KOPT-K1 (cell line): ENCODE results near the gene THSD7B.

ENCODE experiments used
- H3K27ac ChIP-seq: fragments of 200-600 bp; sonication (generic); 2 replicates; pipeline ENCODE4 v1.5.1; 2016; ENCODE audit warnings: antibody characterized with exemption, mild to moderate bottlenecking, low read depth, low read length; ENCODE audit not compliant: poor library complexity, severe bottlenecking
- H3K36me3 ChIP-seq: fragments of 200-600 bp; sonication (generic); 2 replicates; pipeline ENCODE4 v1.5.1; 2017; ENCODE audit warnings: antibody characterized with exemption, mild to moderate bottlenecking, low read length, moderate library complexity; ENCODE audit not compliant: insufficient read depth
- H3K9me3 ChIP-seq: fragments of 200-600 bp; sonication (generic); 2 replicates; pipeline ENCODE4 v1.5.1; 2017; ENCODE audit warnings: antibody characterized with exemption, low read length, mild to moderate bottlenecking; ENCODE audit not compliant: insufficient read depth, poor library complexity, severe bottlenecking

THSD7B gene

DNA sequence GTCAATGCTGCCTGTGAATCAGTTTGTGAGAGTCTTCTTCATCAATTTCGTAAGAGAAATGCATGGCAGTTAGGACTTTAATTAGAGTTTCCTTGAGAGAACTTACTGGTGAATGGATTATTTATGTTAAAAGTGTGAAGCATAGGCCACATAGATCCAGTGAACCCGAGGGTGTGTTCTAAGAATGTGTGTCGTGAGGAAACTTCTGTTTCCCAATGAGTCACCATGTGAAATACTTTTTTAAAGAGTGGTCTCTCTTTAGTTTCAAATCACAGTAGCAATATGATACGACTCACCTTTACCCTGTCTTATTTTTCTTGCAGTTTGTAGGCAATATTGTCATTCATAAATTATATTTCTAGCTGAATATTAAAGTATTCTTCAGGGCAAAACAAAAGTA lies 18.5 kb downstream of the THSD7B start:
- Histone ChIP-seq H3K27ac (no peak overlapping the region), H3K9me3 (no peaks in the 10 kb centered on the region), H3K36me3 (no peaks in the 10 kb centered on the region)

GRCh38 chr2:136785215-136785614 lies 19.9 kb downstream of the THSD7B start:
- Histone ChIP-seq H3K36me3 (no peaks in the 10 kb centered on the region), H3K9me3 (no peaks in the 10 kb centered on the region), H3K27ac (no peak overlapping the region)

DNA sequence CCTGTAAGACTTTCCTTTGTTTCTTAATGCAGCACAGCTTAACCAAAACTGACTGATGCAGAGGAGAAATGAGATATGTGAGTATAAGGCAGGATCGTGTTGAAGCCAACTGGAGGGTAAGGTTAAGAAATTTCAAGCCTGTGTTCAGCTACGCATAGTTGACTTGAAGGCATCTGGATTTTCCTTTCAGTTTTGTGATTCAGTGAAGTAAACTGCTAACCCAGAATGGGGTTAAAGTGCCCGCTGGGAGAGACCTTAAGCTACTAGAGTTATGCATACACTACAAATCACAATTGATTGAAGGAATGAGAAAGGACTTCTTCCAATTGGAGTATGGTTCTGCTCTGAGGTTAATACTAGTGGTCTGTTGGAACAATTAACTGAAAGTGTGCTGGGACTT lies 22.6 kb downstream of the THSD7B start:
- Histone ChIP-seq H3K36me3 (no peaks in the 10 kb centered on the region), H3K9me3 (no peaks in the 10 kb centered on the region), H3K27ac (no peak overlapping the region)

GRCh38 chr2:136796339-136796738 lies 31.0 kb downstream of the THSD7B start:
- Histone ChIP-seq H3K9me3 (no peaks in the 10 kb centered on the region), H3K27ac (no peak overlapping the region), H3K36me3 (no peaks in the 10 kb centered on the region)

GRCh38 chr2:136798766-136799165 lies 33.4 kb downstream of the THSD7B start:
- Histone ChIP-seq H3K9me3 (no peaks in the 10 kb centered on the region), H3K36me3 (no peaks in the 10 kb centered on the region), H3K27ac (no peak overlapping the region)

- Histone ChIP-seq H3K9me3 (no peaks in the 10 kb centered on the region), H3K36me3 (no peaks in the 10 kb centered on the region), H3K27ac (no peak overlapping the region)
Observed at GRCh38 chr2:136801661-136802060, 36.3 kb downstream of the THSD7B start.

DNA sequence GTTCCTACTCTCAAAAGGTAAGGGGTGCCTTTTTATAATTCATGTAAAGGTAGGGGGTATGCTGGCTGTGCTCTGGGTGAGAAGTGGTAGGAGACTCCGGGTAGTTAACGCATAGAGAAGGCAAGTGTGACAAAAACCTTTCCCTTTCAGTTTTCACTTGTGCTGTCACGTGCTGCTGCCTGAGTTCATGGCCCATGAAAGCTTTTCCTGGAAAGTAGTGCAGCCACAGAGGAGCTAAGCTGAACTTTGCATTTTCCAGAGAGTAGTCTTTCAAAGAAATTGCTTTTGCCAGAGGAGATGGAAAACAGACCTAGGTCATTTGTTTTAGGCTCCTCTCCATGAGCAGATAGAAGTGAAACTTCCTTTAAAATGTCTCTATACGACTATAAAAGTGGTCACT lies 44.7 kb downstream of the THSD7B start:
- Histone ChIP-seq H3K27ac (no peak overlapping the region), H3K36me3 (no peaks in the 10 kb centered on the region), H3K9me3 (no peaks in the 10 kb centered on the region)

DNA sequence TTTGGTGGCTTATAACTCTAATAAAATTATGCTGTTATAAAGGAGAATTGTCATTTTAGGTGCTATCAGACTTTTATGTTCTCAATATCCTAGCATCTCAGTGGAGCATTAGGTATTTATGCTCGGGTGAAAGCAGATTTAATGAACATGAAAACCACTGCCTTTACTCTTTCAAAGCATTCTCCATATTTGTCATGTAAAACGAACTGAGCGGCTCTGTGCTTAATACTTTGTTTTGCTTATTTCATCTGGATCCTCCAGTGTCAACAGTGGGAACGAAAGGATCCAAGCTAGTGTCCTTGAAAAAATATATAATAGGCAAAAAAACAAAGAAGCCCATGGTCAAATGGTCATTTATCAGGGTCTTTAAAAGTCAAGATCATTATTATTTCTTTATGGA lies 53.5 kb downstream of the THSD7B start:
- H3K36me3 ChIP-seq, result no peaks in the 10 kb centered on the region
- no peaks in the 10 kb centered on the region for H3K9me3 ChIP-seq

GRCh38 chr2:136823291-136823690 lies 57.9 kb downstream of the THSD7B start:
- H3K9me3 ChIP-seq, result no peaks in the 10 kb centered on the region
- no peaks in the 10 kb centered on the region for H3K36me3 ChIP-seq

More for the DNA sequence above, 53.5 kb downstream of the THSD7B start:
- H3K27ac ChIP-seq, result no peak overlapping the region

GRCh38 chr2:136828162-136828561 lies 62.8 kb downstream of the THSD7B start:
- Histone ChIP-seq H3K27ac (no peak overlapping the region), H3K9me3 (no peaks in the 10 kb centered on the region), H3K36me3 (no peaks in the 10 kb centered on the region)

More at GRCh38 chr2:136823291-136823690, 57.9 kb downstream of the THSD7B start:
- no peak overlapping the region for H3K27ac ChIP-seq

DNA sequence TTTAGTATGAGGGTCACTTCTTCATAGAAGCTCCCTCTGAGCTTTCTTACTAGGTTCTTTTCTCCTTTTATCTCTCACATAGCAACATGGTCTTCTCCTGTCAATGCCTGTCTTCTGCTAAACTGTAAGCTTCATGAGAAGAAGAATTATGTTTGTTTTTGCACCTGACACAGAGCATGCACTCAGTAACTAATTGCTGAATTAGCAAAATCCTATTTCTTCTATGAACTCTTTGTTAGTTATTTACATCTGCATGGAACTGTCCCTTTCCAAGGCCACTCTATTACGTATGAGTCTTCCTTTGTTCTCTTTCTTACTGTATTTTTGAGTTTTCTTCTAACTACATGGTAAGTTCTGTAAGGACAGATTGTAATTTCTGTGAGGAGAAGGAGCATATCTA lies 63.4 kb downstream of the THSD7B start:
- Histone ChIP-seq H3K36me3 (no peaks in the 10 kb centered on the region), H3K9me3 (no peaks in the 10 kb centered on the region), H3K27ac (no peak overlapping the region)

DNA sequence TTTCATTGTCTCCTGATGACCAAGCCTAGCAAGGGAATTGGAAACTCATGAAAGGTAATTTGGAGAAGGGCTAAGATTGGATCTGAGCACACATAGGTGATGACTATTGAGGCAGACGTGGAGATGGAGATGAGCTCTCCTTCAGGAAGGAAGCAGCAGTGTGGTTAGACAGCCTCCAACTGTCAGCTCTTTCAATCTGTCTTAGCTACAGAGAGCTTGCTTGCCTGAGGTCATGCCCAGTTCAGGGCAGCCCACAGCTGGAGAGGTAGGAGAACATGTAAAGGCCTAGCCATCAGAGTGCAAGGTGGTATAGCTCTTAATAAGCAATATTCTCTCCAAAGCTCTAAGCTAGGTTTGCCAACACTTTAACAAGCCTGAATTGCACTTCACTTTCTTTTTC lies 79.2 kb downstream of the THSD7B start:
- Histone ChIP-seq H3K27ac (peak overlapping the region; percentile 82), H3K36me3 (no peaks in the 10 kb centered on the region), H3K9me3 (peaks cover 5% of the 10 kb centered on the region)

DNA sequence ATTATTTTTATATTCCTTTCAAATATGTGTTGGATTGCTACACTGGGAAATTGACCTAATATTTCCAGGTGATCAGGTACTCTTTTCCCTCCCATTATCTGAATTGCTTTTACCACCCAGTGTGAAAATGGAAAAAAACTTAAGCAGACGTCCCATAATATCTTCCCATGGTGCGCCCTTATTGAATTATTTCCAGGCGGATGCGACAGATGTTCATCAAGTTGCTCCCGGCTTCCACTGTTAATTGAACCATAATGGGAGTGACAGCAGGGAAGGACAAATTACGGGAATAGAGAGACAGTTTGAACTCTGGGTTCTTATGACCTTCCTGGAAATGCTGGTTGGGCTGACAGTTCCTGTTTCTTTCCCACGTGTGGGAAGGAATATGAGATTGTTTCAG lies 93.3 kb downstream of the THSD7B start:
- Histone ChIP-seq H3K27ac (no peak overlapping the region), H3K9me3 (no peaks in the 10 kb centered on the region), H3K36me3 (no peaks in the 10 kb centered on the region)

GRCh38 chr2:136860443-136860958 lies 95.2 kb downstream of the THSD7B start:
- H3K27ac ChIP-seq, result no peak overlapping the region
- H3K36me3 ChIP-seq, result no peaks in the 10 kb centered on the region
- H3K9me3 ChIP-seq, result no peaks in the 10 kb centered on the region

DNA sequence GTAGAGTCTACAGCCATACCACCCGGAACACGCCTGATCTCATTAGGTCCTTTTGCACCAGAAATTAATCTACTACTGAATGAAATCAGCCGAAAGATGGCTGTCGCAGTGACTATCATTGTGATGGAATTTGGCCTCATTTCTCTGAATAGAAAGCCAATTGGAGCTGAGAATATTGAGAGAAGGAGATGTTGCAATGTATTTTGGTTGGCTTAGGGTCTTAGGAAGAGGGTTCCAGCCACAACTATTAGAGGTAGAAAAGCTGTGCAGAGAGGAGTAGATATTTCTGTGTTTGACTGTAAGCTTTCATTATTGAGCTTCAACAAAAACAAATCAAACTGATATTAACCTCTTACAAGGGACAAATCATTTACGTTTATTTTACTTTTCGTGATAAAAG lies 98.1 kb downstream of the THSD7B start:
- no peaks in the 10 kb centered on the region for H3K36me3 ChIP-seq

GRCh38 chr2:136863874-136864273 lies 98.5 kb downstream of the THSD7B start:
- no peaks in the 10 kb centered on the region for H3K36me3 ChIP-seq
- no peaks in the 10 kb centered on the region for H3K9me3 ChIP-seq

More for the DNA sequence above, 98.1 kb downstream of the THSD7B start:
- H3K9me3 ChIP-seq, result no peaks in the 10 kb centered on the region
- no peak overlapping the region for H3K27ac ChIP-seq

More at GRCh38 chr2:136863874-136864273, 98.5 kb downstream of the THSD7B start:
- no peak overlapping the region for H3K27ac ChIP-seq
